DOHH2 (cell line): ENCODE measurements around the gene MZB1.

Experiments
- EZH2phosphoT487 ChIP-seq: fragments of 200-600 bp; sonication (generic); IDR thresholded peaks from 2 replicates; pipeline ENCODE4 v1.6.1; 2017; ENCODE audit warnings: borderline replicate concordance, mild to moderate bottlenecking, antibody characterized with exemption, low read length, moderate library complexity, mixed read lengths
- TF ChIP-seq, protein P1 (sequence below): fragments of 200-600 bp; sonication (generic); IDR thresholded peaks from one replicate; pipeline ENCODE4 v1.5.1; 2014; ENCODE audit warnings: antibody characterized with exemption, mild to moderate bottlenecking, low read depth, low read length; ENCODE audit not compliant: poor library complexity, severe bottlenecking

DNA sequence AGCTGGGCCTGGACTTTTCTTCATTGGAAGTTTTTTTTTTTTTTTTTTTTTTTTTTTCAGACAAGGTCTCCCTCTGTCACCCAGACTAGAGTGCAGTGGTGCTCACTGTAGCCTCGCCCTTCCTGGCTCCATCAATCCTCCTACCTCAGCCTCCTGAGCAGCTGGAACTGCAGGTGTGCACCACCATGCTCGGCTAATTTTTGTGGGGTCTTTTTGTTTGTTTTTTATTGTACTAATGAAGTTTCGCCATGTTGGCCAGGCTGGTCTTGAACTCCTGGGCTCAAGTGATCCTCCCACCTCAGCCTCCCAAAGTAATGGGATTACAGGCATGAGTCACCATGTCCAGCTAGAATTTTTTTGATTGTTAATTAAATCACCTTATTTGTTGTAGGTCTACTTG, 46.0 kb upstream of the MZB1 start:
- TF ChIP-seq, protein P1, sequence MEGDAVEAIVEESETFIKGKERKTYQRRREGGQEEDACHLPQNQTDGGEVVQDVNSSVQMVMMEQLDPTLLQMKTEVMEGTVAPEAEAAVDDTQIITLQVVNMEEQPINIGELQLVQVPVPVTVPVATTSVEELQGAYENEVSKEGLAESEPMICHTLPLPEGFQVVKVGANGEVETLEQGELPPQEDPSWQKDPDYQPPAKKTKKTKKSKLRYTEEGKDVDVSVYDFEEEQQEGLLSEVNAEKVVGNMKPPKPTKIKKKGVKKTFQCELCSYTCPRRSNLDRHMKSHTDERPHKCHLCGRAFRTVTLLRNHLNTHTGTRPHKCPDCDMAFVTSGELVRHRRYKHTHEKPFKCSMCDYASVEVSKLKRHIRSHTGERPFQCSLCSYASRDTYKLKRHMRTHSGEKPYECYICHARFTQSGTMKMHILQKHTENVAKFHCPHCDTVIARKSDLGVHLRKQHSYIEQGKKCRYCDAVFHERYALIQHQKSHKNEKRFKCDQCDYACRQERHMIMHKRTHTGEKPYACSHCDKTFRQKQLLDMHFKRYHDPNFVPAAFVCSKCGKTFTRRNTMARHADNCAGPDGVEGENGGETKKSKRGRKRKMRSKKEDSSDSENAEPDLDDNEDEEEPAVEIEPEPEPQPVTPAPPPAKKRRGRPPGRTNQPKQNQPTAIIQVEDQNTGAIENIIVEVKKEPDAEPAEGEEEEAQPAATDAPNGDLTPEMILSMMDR, result no peak
- no peak for TF ChIP-seq EZH2phosphoT487
